Smooth muscle cell (in vitro differentiated cells): Measurements from ENCODE around the gene RPS6KB2. TPM values are rescaled to one million over a fixed set of nuclear protein-coding genes. Genes with fewer than 3 reads are reported as not detected.
A peak's percentile ranks its signal among the peaks of the same experiment; 100 is the strongest.

Experiments
- DNase-seq: peaks from one replicate; lab custom pipeline; 2025; ENCODE audit not compliant: unreplicated experiment; lab: John Stamatoyannopoulos, UW
- H2AFZ ChIP-seq: fragments of 200-600 bp; sonication (generic); 2 replicates; pipeline ENCODE4 v1.6.0; 2016; ENCODE audit warnings: antibody characterized with exemption, low read depth, mild to moderate bottlenecking
- H3F3A ChIP-seq: fragments of 200-600 bp; sonication (generic); 2 replicates; pipeline ENCODE4 v1.6.0; 2017; ENCODE audit warnings: antibody characterized with exemption, low read depth
- H3K27ac ChIP-seq: fragments of 200-600 bp; sonication (generic); 2 replicates; pipeline ENCODE4 v1.5.1; 2016; ENCODE audit warnings: low read depth, mild to moderate bottlenecking
- H3K27me3 ChIP-seq: fragments of 200-600 bp; sonication (generic); 2 replicates; pipeline ENCODE4 v1.6.1; 2016; ENCODE audit warnings: low read depth, mild to moderate bottlenecking
- H3K36me3 ChIP-seq: fragments of 200-600 bp; sonication (generic); 2 replicates; pipeline ENCODE4 v1.5.1; 2016; ENCODE audit warnings: low read depth
- H3K4me1 ChIP-seq: fragments of 200-600 bp; sonication (generic); 2 replicates; pipeline ENCODE4 v1.5.1; 2016; ENCODE audit warnings: low read depth
- H3K4me2 ChIP-seq: fragments of 200-600 bp; sonication (generic); 2 replicates; pipeline ENCODE4 v1.6.0; 2016; ENCODE audit warnings: mild to moderate bottlenecking
- H3K4me3 ChIP-seq: fragments of 200-600 bp; sonication (generic); 2 replicates; pipeline ENCODE4 v1.5.1; 2016; ENCODE audit warnings: mild to moderate bottlenecking
- H3K79me2 ChIP-seq: fragments of 200-600 bp; sonication (generic); 2 replicates; pipeline ENCODE4 v1.6.0; 2016; ENCODE audit warnings: low read depth, mild to moderate bottlenecking
- H3K9ac ChIP-seq: fragments of 200-600 bp; sonication (generic); 2 replicates; pipeline ENCODE4 v1.6.0; 2016; ENCODE audit warnings: low read depth
- H3K9me3 ChIP-seq: fragments of 200-600 bp; sonication (generic); replicated peaks from 2 replicates; pipeline ENCODE4 v1.5.1; 2016; ENCODE audit warnings: low read depth
- H4K20me1 ChIP-seq: fragments of 200-600 bp; sonication (generic); 2 replicates; pipeline ENCODE4 v1.6.0; 2016; ENCODE audit warnings: low read depth
- CTCF ChIP-seq: fragments of 200-600 bp; sonication (generic); IDR thresholded peaks from 2 replicates; pipeline ENCODE4 v1.5.1; 2017; ENCODE audit warnings: borderline replicate concordance, mild to moderate bottlenecking, antibody characterized with exemption; ENCODE audit not compliant: insufficient read depth, poor library complexity, severe bottlenecking
- whole genome bisulfite sequencing: methylation state at CpG from one replicate; pipeline ENCODE4 v1.1.7; 2016; ENCODE audit warnings: low lambda C conversion rate; 5-methylcytosine and 5-hydroxymethylcytosine counted together
- polyA plus RNA-seq: library from polyadenylated mRNA; unstranded; fragments of >200 nt; fragmentation: Nextera tagmentation; extraction: Ambion mirVana; gene quantifications from 2 replicates; pipeline ENCODE4 v1.2.1, GENCODE V29; 2016
- total RNA-seq: library from RNA; depleted of rRNA; stranded (reverse); fragments of >200 nt; gene quantifications from 2 replicates; pipeline ENCODE4 v1.2.3, GENCODE V29; 2014

RPS6KB2 gene
- total and polyA plus RNA-seq, 2 experiments from 2014 or later = 66.5 to 107 TPM

DNA sequence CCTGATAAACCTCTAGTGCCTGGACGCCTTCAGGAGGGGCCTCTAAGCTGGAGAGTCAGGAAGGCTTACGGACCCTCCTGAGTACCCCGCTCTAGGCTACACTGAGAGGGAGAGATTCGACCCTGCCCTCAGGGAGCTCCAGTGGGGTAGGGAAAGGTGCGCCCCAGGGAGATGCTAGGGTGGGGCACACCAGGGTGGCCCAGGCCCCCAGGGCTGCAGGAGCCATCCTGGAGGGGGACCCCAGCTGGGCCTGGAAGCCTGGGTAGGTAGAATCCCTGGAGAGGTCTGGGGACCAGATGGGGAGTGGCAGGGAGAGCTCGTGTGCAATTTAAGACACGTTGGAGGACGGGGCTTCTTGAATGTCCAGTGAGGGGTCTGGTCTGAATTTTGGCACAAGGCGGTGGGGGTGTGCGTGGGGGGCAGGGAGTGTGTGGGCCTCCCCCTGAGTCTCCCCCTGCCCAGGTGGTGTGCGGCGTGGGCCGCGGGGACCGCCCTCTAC is 8.1 kb upstream of the RPS6KB2 start:
- H3K36me3 ChIP-seq = no peaks in the 10 kb centered on the region
- H3F3A ChIP-seq = no peaks in the 10 kb centered on the region
- peaks cover 5% of the 10 kb centered on the region for H3K4me1 ChIP-seq
- peak overlapping the region; percentile 94 for H3K4me2 ChIP-seq
- no peak overlapping the region for H3K27ac ChIP-seq
- H3K4me3 ChIP-seq = peak overlapping the region; percentile 59
- H4K20me1 ChIP-seq = no peaks in the 10 kb centered on the region
- no peak overlapping the region for H2AFZ ChIP-seq
- peak overlapping the region; percentile 47 for H3K9ac ChIP-seq
- no peak for DNase-seq
- no peaks in the 10 kb centered on the region for H3K79me2 ChIP-seq
- TF ChIP-seq CTCF = no peak
- H3K9me3 ChIP-seq = no peaks in the 10 kb centered on the region
- peaks cover 1% of the 10 kb centered on the region for H3K27me3 ChIP-seq
- WGBS = 67% methylated on average over 8 of the region's 15 CpGs

- no peaks in the 10 kb centered on the region for H4K20me1 ChIP-seq
- TF ChIP-seq CTCF = no peak
- H3K9ac ChIP-seq = peak overlapping the region; percentile 47
- WGBS = 1% methylated on average over 57 of the region's 97 CpGs
- H2AFZ ChIP-seq = peak overlapping the region; percentile 54
- no peaks in the 10 kb centered on the region for H3K36me3 ChIP-seq
- peak overlapping the region; percentile 28 for H3K27ac ChIP-seq
- no peaks in the 10 kb centered on the region for H3K9me3 ChIP-seq
- H3K4me3 ChIP-seq = peak overlapping the region; percentile 59
- no peaks in the 10 kb centered on the region for H3K79me2 ChIP-seq
- DNase-seq = peak; percentile 87
- H3K4me1 ChIP-seq = peaks cover 5% of the 10 kb centered on the region
- peak overlapping the region; percentile 94 for H3K4me2 ChIP-seq
- no peaks in the 10 kb centered on the region for H3F3A ChIP-seq
- H3K27me3 ChIP-seq = no peaks in the 10 kb centered on the region
Measured at GRCh38 chr11:67420646-67421429, 7.5 kb upstream of the RPS6KB2 start.

GRCh38 chr11:67421430-67422031 is 6.8 kb upstream of the RPS6KB2 start:
- Histone ChIP-seq H3K9ac (no peak overlapping the region), H4K20me1 (no peaks in the 10 kb centered on the region), H3K9me3 (no peaks in the 10 kb centered on the region), H3K4me3 (peak overlapping the region; percentile 59), H3F3A (no peaks in the 10 kb centered on the region), H3K27ac (no peak overlapping the region), H3K4me2 (peak overlapping the region; percentile 94), H3K27me3 (no peaks in the 10 kb centered on the region), H3K36me3 (no peaks in the 10 kb centered on the region), H2AFZ (no peak overlapping the region), H3K4me1 (peaks cover 5% of the 10 kb centered on the region), H3K79me2 (no peaks in the 10 kb centered on the region)
- TF ChIP-seq CTCF = no peak
- DNase-seq = no peak
- WGBS = 77% methylated on average over 22 of the region's 22 CpGs
